HepG2 (cell line): ENCODE data around the gene WLS. TPM values are rescaled to one million over a fixed set of nuclear protein-coding genes. Genes with fewer than 3 reads are reported as not detected.

ENCODE experiments used
- ATAC-seq: fragments of 200-7000 bp; cut with Tn5 transposase; 3 replicates; pipeline ENCODE4 v1.9.1; 2020; ENCODE audit warnings: mild to moderate bottlenecking, moderate library complexity
- BruUV-seq: library from RNA; stranded (reverse); fragments of 400-500 nt; replicated peaks from 2 replicates; lab custom pipeline; 2021; lab: Mats Ljungman, UMichigan
- CTCF ChIA-PET: fragments of 300-600 bp; formaldehyde crosslinking; extraction: SDS; loops from one replicate; lab custom pipeline; 2021; ENCODE audit warnings: low total read pairs, inconsistent platforms, low intra/inter-chr PET ratio; lab: Yijun Ruan, JAX
- POLR2A ChIA-PET: fragments of 350-600 bp; sonication (Branson Sonifier 250); formaldehyde crosslinking; loops from one replicate; lab custom pipeline; 2020; ENCODE audit warnings: antibody characterized with exemption, inconsistent platforms; lab: Yijun Ruan, JAX
- DNase-seq: peaks from one replicate; pipeline ENCODE4 v3.0.0-alpha.2; 2015; ENCODE audit warnings: low spot score
- FAIRE-seq: peaks from 3 replicates; lab custom pipeline; 2011; peaks lifted over from hg19 to GRCh38; lab: Jason Lieb, UNC
- H2AFZ ChIP-seq: one replicate; pipeline ENCODE4 v1.6.1; 2011; ENCODE audit warnings: low read length, inconsistent platforms
- H3K27ac ChIP-seq: fragments of 300-600 bp; 3 replicates; pipeline ENCODE4 v1.8.0; 2011; ENCODE audit warnings: mixed run types, mild to moderate bottlenecking, mixed read lengths, low read length, inconsistent platforms; ENCODE audit not compliant: insufficient read depth; ENCODE audit errors: extremely low read length
- H3K27me3 ChIP-seq, 2 experiments: fragments of 200-600 bp in 1 of 2; 2 replicates in 1 of 2; 3 replicates in 1 of 2; pipeline versions ENCODE4 v1.6.0 to v1.8.0; 2011; ENCODE audit warnings: low read length in 2 of 2, mild to moderate bottlenecking in 2 of 2, moderate library complexity in 2 of 2, inconsistent platforms in 1 of 2; ENCODE audit not compliant: insufficient read depth in 2 of 2, control insufficient read depth in 1 of 2
- H3K36me3 ChIP-seq, 2 experiments: fragments of 200-600 bp in 1 of 2; replicated peaks in 1 of 2; 2 replicates in 1 of 2; 3 replicates in 1 of 2; pipeline versions ENCODE4 v1.5.1 to v1.8.0; 2011; ENCODE audit warnings: low read length in 2 of 2, inconsistent platforms in 1 of 2; ENCODE audit not compliant: insufficient read depth in 2 of 2, control insufficient read depth in 1 of 2
- H3K4me1 ChIP-seq: 2 replicates; pipeline ENCODE4 v1.5.1; 2012; ENCODE audit warnings: low read length, inconsistent platforms; ENCODE audit not compliant: insufficient read depth
- H3K4me2 ChIP-seq: 2 replicates; pipeline ENCODE4 v1.6.0; 2011; ENCODE audit warnings: low read depth, low read length, inconsistent platforms
- H3K4me3 ChIP-seq, 3 experiments: fragments of 200-600 bp in 1 of 3; sonication (generic), shearing (Covaris generic) in 1 of 3; replicated peaks in 1 of 3; 2 replicates each; pipeline ENCODE4 v1.5.1; 2011 to 2016; ENCODE audit warnings: low read length in 3 of 3, inconsistent platforms in 2 of 3, low read depth in 2 of 3, mild to moderate bottlenecking in 2 of 3, control low read depth in 1 of 3, mixed read lengths in 1 of 3; ENCODE audit not compliant: insufficient read depth in 1 of 3
- H3K79me2 ChIP-seq: one replicate; pipeline ENCODE4 v1.6.1; 2011; ENCODE audit warnings: low read length, inconsistent platforms; ENCODE audit not compliant: insufficient read depth
- H3K9ac ChIP-seq: 2 replicates; pipeline ENCODE4 v1.6.0; 2011; ENCODE audit warnings: mild to moderate bottlenecking, low read depth, low read length, inconsistent platforms; ENCODE audit not compliant: insufficient read depth
- H3K9me3 ChIP-seq: 2 replicates; pipeline ENCODE4 v1.5.1; 2012; ENCODE audit warnings: mild to moderate bottlenecking, low read length
- H4K20me1 ChIP-seq: 2 replicates; pipeline ENCODE4 v1.6.0; 2011; ENCODE audit warnings: inconsistent platforms, mild to moderate bottlenecking, low read length, moderate library complexity; ENCODE audit not compliant: insufficient read depth
- ATF6 ChIP-seq: sonication (generic); formaldehyde crosslinking; conservative IDR thresholded peaks from 2 replicates; pipeline ENCODE4 v1.4.0; 2020; ENCODE audit warnings: missing genetic modification reagents
- FOXO4 ChIP-seq: sonication (generic); formaldehyde crosslinking; conservative IDR thresholded peaks from 2 replicates; pipeline ENCODE4 v1.8.1; 2023; ENCODE audit warnings: missing genetic modification reagents
- GLMP ChIP-seq: sonication (generic); formaldehyde crosslinking; IDR thresholded peaks from 2 replicates; pipeline ENCODE4 v1.9.0; 2021; ENCODE audit warnings: missing genetic modification reagents, mild to moderate bottlenecking, borderline replicate concordance
- HOXA7 ChIP-seq: sonication (generic); formaldehyde crosslinking; IDR thresholded peaks from 2 replicates; pipeline ENCODE4 v1.8.1; 2022; ENCODE audit warnings: mild to moderate bottlenecking, missing genetic modification reagents, moderate library complexity
- ZBTB40 ChIP-seq, 2 experiments: fragments of 450-650 bp in 1 of 2; sonication (generic) in 1 of 2; formaldehyde crosslinking in 1 of 2; IDR thresholded peaks; 2 replicates each; pipeline versions ENCODE4 v1.6.1 to v1.8.0; 2016 to 2022; ENCODE audit warnings: antibody characterized with exemption in 1 of 2, mild to moderate bottlenecking in 1 of 2, missing genetic modification reagents in 1 of 2
- ZNF121 ChIP-seq: sonication (generic); formaldehyde crosslinking; IDR thresholded peaks from 2 replicates; pipeline ENCODE4 v1.5.0; 2020; ENCODE audit warnings: mild to moderate bottlenecking, missing genetic modification reagents
- ZNF207 ChIP-seq: fragments of 450-650 bp; IDR thresholded peaks from 2 replicates; pipeline ENCODE4 v1.6.1; 2016; ENCODE audit warnings: antibody characterized with exemption, borderline replicate concordance
- WGBS: methylation state at CpG from one replicate; pipeline ENCODE4 v1.1.6; 2017; ENCODE audit warnings: low lambda C conversion rate; 5-methylcytosine and 5-hydroxymethylcytosine counted together
- in situ Hi-C: cut with HindIII; loops from 2 replicates; pipeline ENCODE4 v1.10.0; 2017; ENCODE audit warnings: low pct_unique_long_range_greater_than_20kb; ENCODE audit not compliant: extremely low pct_ligation_motif_present
- intact Hi-C: fragments of 100-400 bp; cut with micrococcal nuclease; formaldehyde crosslinking; loops from one replicate; pipeline ENCODE4 v1.10.0; 2022; ENCODE audit not compliant: unreplicated experiment
- polyA plus RNA-seq, 8 experiments: library from polyadenylated mRNA; depleted of rRNA in 3 of 8; stranded (reverse) in 7 of 8; unstranded in 1 of 8; fragments of >200 nt; fragmentation: Illumina TruSeq in 4 of 8; extraction: Trizol in 4 of 8; gene quantifications; 2 replicates each; pipeline versions ENCODE4 v1.2.1 to v1.2.3, GENCODE V29; 2011 to 2016; ENCODE audit warnings: low read depth in 4 of 8, missing spikeins in 1 of 8, mixed read lengths in 1 of 8; ENCODE audit not compliant: insufficient read depth in 1 of 8
- total RNA-seq, 5 experiments: library from RNA; depleted of rRNA; stranded (reverse); fragments of >200 nt; fragmentation: Illumina TruSeq; extraction: Trizol; gene quantifications; 2 replicates each; pipeline ENCODE4 v1.2.3, GENCODE V29; 2016; ENCODE audit warnings: low read depth in 1 of 5

The WLS gene
- total and polyA plus RNA-seq, 2 of the 13 experiments (the other 11 are each of a cell fraction or from before 2014, with no cell fraction given) = not detected

- TF ChIP-seq ZBTB40 (IDR thresholded peaks at IDR 0.05) = no peak
- TF ChIP-seq ZBTB40 (CRISPR knock-in tag; IDR thresholded peaks at IDR 0.05) = no peak
- TF ChIP-seq, all 625 proteins: peak for 0
Observed at GRCh38 chr1:68136187-68136586, 96.1 kb downstream of the WLS start (continued).

GRCh38 chr1:68132426-68133130 is 99.7 kb downstream of the WLS start:
- no TSS peak for BruUV-seq
- Histone ChIP-seq H3K9ac (no peak overlapping the region), H2AFZ (no peak overlapping the region), H3K79me2 (no peaks in the 10 kb centered on the region), H3K4me1 (no peaks in the 10 kb centered on the region), H3K36me3 (no peaks in the 10 kb centered on the region), H3K27me3 (no peaks in the 10 kb centered on the region), H4K20me1 (no peaks in the 10 kb centered on the region), H3K4me2 (no peak overlapping the region), H3K4me3 (no peak overlapping the region), H3K9me3 (no peaks in the 10 kb centered on the region), H3K27ac (no peak overlapping the region)
- CTCF ChIA-PET = no interaction called here
- WGBS = 63% methylated on average over 7 of the region's 8 CpGs
- intact Hi-C loops (no loop called here), in situ Hi-C loops (no loop called here)
- POLR2A ChIA-PET = no interaction called here
- ATAC-seq = no peak
- no peak for FAIRE-seq
- no peak for DNase-seq
- TF ChIP-seq GLMP (no peak), ZNF121 (CRISPR knock-in tag) (no peak), ATF6 (CRISPR knock-in tag) (no peak), FOXO4 (CRISPR knock-in tag) (no peak), ZNF207 (no peak), HOXA7 (CRISPR knock-in tag) (no peak)
